WTC11 (cell line): Measurements from ENCODE around the gene GRIN1. TPM values are rescaled to one million over a fixed set of nuclear protein-coding genes. Genes with fewer than 3 reads are reported as not detected.
A peak's percentile ranks its signal among the peaks of the same experiment; 100 is the strongest.

Source experiments
- ATAC-seq: fragments of 200-7000 bp; cut with Tn5 transposase; 2 replicates; pipeline ENCODE4 v1.10.0; 2021; ENCODE audit warnings: mild to moderate bottlenecking, moderate library complexity
- CTCF ChIA-PET: fragments of 300-600 bp; sonication (Branson Sonifier 250); formaldehyde crosslinking; loops from one replicate; lab custom pipeline; 2021; ENCODE audit warnings: antibody characterized with exemption; lab: Charles Lee
- POLR2A ChIA-PET: fragments of 350-600 bp; sonication (Branson Sonifier 250); formaldehyde crosslinking; loops from one replicate; lab custom pipeline; 2021; ENCODE audit warnings: antibody characterized with exemption; lab: Charles Lee
- DNase-seq: peaks from one replicate; pipeline ENCODE4 v3.0.0; 2021; ENCODE audit warnings: low spot score
- H3K27ac Mint-ChIP-seq: 2 replicates; pipeline ENCODE4 v1.8.0; 2021; ENCODE audit warnings: mixed read lengths
- H3K27me3 Mint-ChIP-seq: 2 replicates; pipeline ENCODE4 v1.8.0; 2021; ENCODE audit warnings: low read depth, mild to moderate bottlenecking, moderate library complexity, mixed read lengths
- H3K36me3 Mint-ChIP-seq: 2 replicates; pipeline ENCODE4 v1.8.0; 2021; ENCODE audit warnings: mixed read lengths
- H3K4me1 Mint-ChIP-seq: 2 replicates; pipeline ENCODE4 v1.8.0; 2022; ENCODE audit warnings: mixed read lengths
- H3K4me3 Mint-ChIP-seq: 2 replicates; pipeline ENCODE4 v1.8.0; 2021; ENCODE audit warnings: mild to moderate bottlenecking, moderate library complexity, mixed read lengths
- H3K9me3 Mint-ChIP-seq: 2 replicates; pipeline ENCODE4 v1.8.0; 2021; ENCODE audit warnings: mixed read lengths
- AR ChIP-seq: fragments of 250-450 bp; sonication (Bioruptor Pico); IDR thresholded peaks from 2 replicates; pipeline ENCODE4 v1.9.0; 2021; ENCODE audit warnings: mild to moderate bottlenecking
- ATF1 ChIP-seq: sonication (generic); formaldehyde crosslinking; IDR thresholded peaks from 2 replicates; pipeline ENCODE4 v1.8.1; 2023; ENCODE audit warnings: mild to moderate bottlenecking, moderate library complexity, missing genetic modification reagents
- CDX4 ChIP-seq: fragments of 250-450 bp; sonication (Bioruptor Pico); IDR thresholded peaks from 2 replicates; pipeline ENCODE4 v1.9.0; 2021; ENCODE audit warnings: moderate library complexity, mild to moderate bottlenecking, inconsistent platforms, borderline replicate concordance
- CTCF ChIP-seq: fragments of 200-600 bp; IDR thresholded peaks from 2 replicates; pipeline ENCODE4 v1.8.0; 2022; ENCODE audit warnings: antibody characterized with exemption
- GRHL2 ChIP-seq: fragments of 250-450 bp; sonication (Bioruptor Pico); IDR thresholded peaks from 2 replicates; pipeline ENCODE4 v1.8.0; 2022; ENCODE audit warnings: mild to moderate bottlenecking, moderate library complexity; ENCODE audit not compliant: insufficient replicate concordance, severe bottlenecking
- HMGA2 ChIP-seq: fragments of 250-450 bp; sonication (Bioruptor Pico); IDR thresholded peaks from 2 replicates; pipeline ENCODE4 v1.4.0; 2021; ENCODE audit warnings: mild to moderate bottlenecking, moderate library complexity
- JUN ChIP-seq: sonication (generic); formaldehyde crosslinking; IDR thresholded peaks from 2 replicates; pipeline ENCODE4 v1.8.0; 2023; ENCODE audit warnings: mild to moderate bottlenecking, missing genetic modification reagents
- MXD4 ChIP-seq: fragments of 250-450 bp; sonication (Bioruptor Pico); IDR thresholded peaks from 2 replicates; pipeline ENCODE4 v1.8.0; 2021; ENCODE audit warnings: mild to moderate bottlenecking, moderate library complexity, borderline replicate concordance
- MYBL2 ChIP-seq: sonication (generic); formaldehyde crosslinking; IDR thresholded peaks from 2 replicates; pipeline ENCODE4 v1.8.1; 2023; ENCODE audit warnings: mild to moderate bottlenecking, moderate library complexity, missing genetic modification reagents
- NFATC4 ChIP-seq: fragments of 250-450 bp; sonication (Bioruptor Pico); IDR thresholded peaks from 2 replicates; pipeline ENCODE4 v1.9.0; 2021; ENCODE audit warnings: mild to moderate bottlenecking
- NR3C1 ChIP-seq: sonication (generic); formaldehyde crosslinking; conservative IDR thresholded peaks from 2 replicates; pipeline ENCODE4 v1.8.1; 2023; ENCODE audit warnings: low read depth, mild to moderate bottlenecking, missing genetic modification reagents
- SOX15 ChIP-seq: fragments of 250-450 bp; sonication (Bioruptor Pico); IDR thresholded peaks from 2 replicates; pipeline ENCODE4 v1.9.0; 2021; ENCODE audit warnings: mild to moderate bottlenecking
- TEAD1 ChIP-seq: sonication (generic); formaldehyde crosslinking; IDR thresholded peaks from 2 replicates; pipeline ENCODE4 v1.8.0; 2022; ENCODE audit warnings: mild to moderate bottlenecking, missing genetic modification reagents
- ZNF138 ChIP-seq: sonication (generic); formaldehyde crosslinking; conservative IDR thresholded peaks from 2 replicates; pipeline ENCODE4 v1.8.1; 2022; ENCODE audit warnings: mild to moderate bottlenecking, moderate library complexity, missing genetic modification reagents
- ZNF423 ChIP-seq: fragments of 250-450 bp; sonication (Bioruptor Pico); IDR thresholded peaks from 2 replicates; pipeline ENCODE4 v2.1.2; 2022; ENCODE audit warnings: mild to moderate bottlenecking, moderate library complexity
- ZNF425 ChIP-seq: fragments of 250-450 bp; sonication (Bioruptor Pico); conservative IDR thresholded peaks from 2 replicates; pipeline ENCODE4 v1.9.0; 2021; ENCODE audit warnings: mild to moderate bottlenecking
- total RNA-seq: library from RNA; stranded (reverse); gene quantifications from 3 replicates; pipeline ENCODE4 v1.2.3, GENCODE V29; 2021
- TF ChIP-seq, protein P1 (sequence below): sonication (generic); formaldehyde crosslinking; conservative IDR thresholded peaks from 2 replicates; pipeline ENCODE4 v1.8.1; 2023; ENCODE audit warnings: mild to moderate bottlenecking, low read depth, missing genetic modification reagents, moderate library complexity
- TF ChIP-seq, protein P2 (sequence below): sonication (generic); formaldehyde crosslinking; IDR thresholded peaks from 2 replicates; pipeline ENCODE4 v1.8.0; 2023; ENCODE audit warnings: missing genetic modification reagents

Gene GRIN1
- total RNA-seq, 1 experiment from 2014 or later = 4.1 TPM

GRCh38 chr9:137195525-137196220 lies 56.7 kb downstream of the GRIN1 start:
- POLR2A ChIA-PET = interaction anchor here (1.2 kb wide), 1 partner anchor 45 kb away, joined by 3 read pairs; no protein-coding TSS in a partner anchor
- no peaks in the 10 kb centered on the region; the same call in 1 of the 2 replicates for H3K36me3 Mint-ChIP-seq
- H3K4me3 Mint-ChIP-seq = no peak overlapping the region
- H3K27me3 Mint-ChIP-seq = no peaks in the 10 kb centered on the region
- CTCF ChIA-PET = interaction anchor here (0.6 to 2.1 kb wide), 5 partner anchors 20 to 128 kb away, joined by 3 to 16 read pairs (median 3); no protein-coding TSS in a partner anchor
- peak overlapping the region; percentile 69 for H3K27ac Mint-ChIP-seq
- ATAC-seq (no peak), DNase-seq (no peak)
- peaks cover 14% of the 10 kb centered on the region for H3K4me1 Mint-ChIP-seq
- no peaks in the 10 kb centered on the region for H3K9me3 Mint-ChIP-seq
- TF ChIP-seq GRHL2 (CRISPR knock-in tag) (no peak), CTCF (no peak), SOX15 (CRISPR knock-in tag) (no peak), MYBL2 (no peak), ZNF425 (CRISPR knock-in tag) (no peak), ZNF423 (CRISPR knock-in tag) (no peak), CDX4 (CRISPR knock-in tag) (no peak), NFATC4 (CRISPR knock-in tag) (no peak), NR3C1 (no peak), MXD4 (CRISPR knock-in tag) (no peak), TEAD1 (CRISPR knock-in tag) (no peak), HMGA2 (CRISPR knock-in tag) (no peak), ZNF138 (CRISPR knock-in tag) (no peak), JUN (CRISPR knock-in tag) (no peak), ATF1 (CRISPR knock-in tag) (no peak), AR (CRISPR knock-in tag) (no peak)
- TF ChIP-seq, protein P1, sequence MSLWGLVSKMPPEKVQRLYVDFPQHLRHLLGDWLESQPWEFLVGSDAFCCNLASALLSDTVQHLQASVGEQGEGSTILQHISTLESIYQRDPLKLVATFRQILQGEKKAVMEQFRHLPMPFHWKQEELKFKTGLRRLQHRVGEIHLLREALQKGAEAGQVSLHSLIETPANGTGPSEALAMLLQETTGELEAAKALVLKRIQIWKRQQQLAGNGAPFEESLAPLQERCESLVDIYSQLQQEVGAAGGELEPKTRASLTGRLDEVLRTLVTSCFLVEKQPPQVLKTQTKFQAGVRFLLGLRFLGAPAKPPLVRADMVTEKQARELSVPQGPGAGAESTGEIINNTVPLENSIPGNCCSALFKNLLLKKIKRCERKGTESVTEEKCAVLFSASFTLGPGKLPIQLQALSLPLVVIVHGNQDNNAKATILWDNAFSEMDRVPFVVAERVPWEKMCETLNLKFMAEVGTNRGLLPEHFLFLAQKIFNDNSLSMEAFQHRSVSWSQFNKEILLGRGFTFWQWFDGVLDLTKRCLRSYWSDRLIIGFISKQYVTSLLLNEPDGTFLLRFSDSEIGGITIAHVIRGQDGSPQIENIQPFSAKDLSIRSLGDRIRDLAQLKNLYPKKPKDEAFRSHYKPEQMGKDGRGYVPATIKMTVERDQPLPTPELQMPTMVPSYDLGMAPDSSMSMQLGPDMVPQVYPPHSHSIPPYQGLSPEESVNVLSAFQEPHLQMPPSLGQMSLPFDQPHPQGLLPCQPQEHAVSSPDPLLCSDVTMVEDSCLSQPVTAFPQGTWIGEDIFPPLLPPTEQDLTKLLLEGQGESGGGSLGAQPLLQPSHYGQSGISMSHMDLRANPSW (CRISPR knock-in tag) = no peak
- TF ChIP-seq, protein P2, sequence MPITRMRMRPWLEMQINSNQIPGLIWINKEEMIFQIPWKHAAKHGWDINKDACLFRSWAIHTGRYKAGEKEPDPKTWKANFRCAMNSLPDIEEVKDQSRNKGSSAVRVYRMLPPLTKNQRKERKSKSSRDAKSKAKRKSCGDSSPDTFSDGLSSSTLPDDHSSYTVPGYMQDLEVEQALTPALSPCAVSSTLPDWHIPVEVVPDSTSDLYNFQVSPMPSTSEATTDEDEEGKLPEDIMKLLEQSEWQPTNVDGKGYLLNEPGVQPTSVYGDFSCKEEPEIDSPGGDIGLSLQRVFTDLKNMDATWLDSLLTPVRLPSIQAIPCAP (CRISPR knock-in tag) = no peak
